ENCODE measurements around the gene CBLIF. TPM values are rescaled to one million over a fixed set of nuclear protein-coding genes. Genes with fewer than 3 reads are reported as not detected.

Gene CBLIF
- total RNA-seq, 2 experiments from 2014 or later: not detected

- Histone ChIP-seq H3K36me3 (ENCODE audit: insufficient read depth, low read length) (no peaks in the 10 kb centered on the region), H3K27me3 (ENCODE audit: control insufficient read depth in 1 of 2, insufficient read depth in 2 of 2, low read length in 2 of 2) (no peaks in the 10 kb centered on the region), H3K27ac (ENCODE audit: low read depth in 1 of 2, low read length in 2 of 2) (no peak overlapping the region), H3K9me3 (ENCODE audit: control insufficient read depth in 1 of 2, insufficient read depth in 1 of 2, low read length in 2 of 2) (peaks cover 4 to 12% of the 10 kb centered on the region in 2 experiments), H3K4me1 (ENCODE audit: insufficient read depth, low read length) (no peaks in the 10 kb centered on the region), H3K4me3 (ENCODE audit: low read length) (no peak overlapping the region)
- no peak overlapping the region for H3K4me3 Mint-ChIP-seq
- DNase-seq (no peak), ATAC-seq (ENCODE audit: poor library complexity) (no peak)
- peaks cover 2% of the 10 kb centered on the region for H3K9me3 Mint-ChIP-seq
- ChIA-PET CTCF (no interaction called here), POLR2A (no interaction called here)
- H3K36me3 Mint-ChIP-seq (ENCODE audit: low read depth): peaks cover under 1% of the 10 kb centered on the region
- TF ChIP-seq, protein P1, sequence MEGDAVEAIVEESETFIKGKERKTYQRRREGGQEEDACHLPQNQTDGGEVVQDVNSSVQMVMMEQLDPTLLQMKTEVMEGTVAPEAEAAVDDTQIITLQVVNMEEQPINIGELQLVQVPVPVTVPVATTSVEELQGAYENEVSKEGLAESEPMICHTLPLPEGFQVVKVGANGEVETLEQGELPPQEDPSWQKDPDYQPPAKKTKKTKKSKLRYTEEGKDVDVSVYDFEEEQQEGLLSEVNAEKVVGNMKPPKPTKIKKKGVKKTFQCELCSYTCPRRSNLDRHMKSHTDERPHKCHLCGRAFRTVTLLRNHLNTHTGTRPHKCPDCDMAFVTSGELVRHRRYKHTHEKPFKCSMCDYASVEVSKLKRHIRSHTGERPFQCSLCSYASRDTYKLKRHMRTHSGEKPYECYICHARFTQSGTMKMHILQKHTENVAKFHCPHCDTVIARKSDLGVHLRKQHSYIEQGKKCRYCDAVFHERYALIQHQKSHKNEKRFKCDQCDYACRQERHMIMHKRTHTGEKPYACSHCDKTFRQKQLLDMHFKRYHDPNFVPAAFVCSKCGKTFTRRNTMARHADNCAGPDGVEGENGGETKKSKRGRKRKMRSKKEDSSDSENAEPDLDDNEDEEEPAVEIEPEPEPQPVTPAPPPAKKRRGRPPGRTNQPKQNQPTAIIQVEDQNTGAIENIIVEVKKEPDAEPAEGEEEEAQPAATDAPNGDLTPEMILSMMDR (IDR thresholded peaks at IDR 0.05): no peak
- intact Hi-C loops (cut with DNase I, micrococcal nuclease): no loop called here
- no peaks in the 10 kb centered on the region for H3K27me3 Mint-ChIP-seq
- H3K27ac Mint-ChIP-seq: no peak overlapping the region
- no peaks in the 10 kb centered on the region for H3K4me1 Mint-ChIP-seq (ENCODE audit: low read depth)
Observed at GRCh38 chr11:59883597-59883996, 38.3 kb upstream of the CBLIF start.

DNA sequence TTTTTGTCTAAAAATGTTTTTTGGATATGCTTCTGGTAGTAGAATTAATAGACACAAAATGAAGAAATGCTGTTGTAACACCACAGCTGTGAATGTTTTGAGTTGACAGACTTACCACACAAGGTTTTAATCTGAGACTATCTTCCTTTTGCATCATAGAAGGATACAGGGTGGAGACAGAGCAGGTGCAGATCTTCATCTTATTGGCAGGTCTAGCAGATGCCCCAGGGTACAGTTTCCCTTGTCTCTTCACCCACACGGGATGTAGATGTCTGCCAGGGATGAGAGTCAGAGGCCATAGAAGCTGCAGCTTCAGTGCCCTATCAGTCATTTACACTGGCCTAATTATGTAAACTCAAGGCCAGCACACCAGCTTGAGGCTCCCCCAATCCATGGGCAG is 34.3 kb upstream of the CBLIF start:
- H3K9me3 ChIP-seq (ENCODE audit: control insufficient read depth in 1 of 2, insufficient read depth in 1 of 2, low read length in 2 of 2): no peaks in the 10 kb centered on the region
- no peaks in the 10 kb centered on the region for H3K4me1 Mint-ChIP-seq (ENCODE audit: low read depth)

DNA sequence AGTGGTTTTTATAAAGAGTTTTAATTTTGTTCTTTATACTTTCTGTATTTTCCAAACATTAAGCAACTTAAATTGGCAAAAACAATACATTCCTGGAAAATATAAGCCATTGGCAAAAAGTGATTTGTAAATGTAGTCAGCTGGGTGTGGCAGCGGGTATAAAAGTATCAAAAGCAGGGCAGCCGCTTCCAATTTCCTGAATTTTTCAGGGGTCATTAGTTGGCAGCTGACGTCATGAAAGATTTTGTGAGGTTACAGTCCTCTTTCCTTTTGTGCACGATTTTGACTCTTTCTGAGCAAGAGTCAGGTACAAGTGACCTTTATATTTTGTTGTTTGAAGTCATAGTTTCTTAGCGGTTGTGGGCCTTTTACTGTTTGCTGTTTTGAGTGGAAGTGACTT is 33.3 kb upstream of the CBLIF start, which contains the start of gene OOSP3:
OOSP3 (plus strand) TSS at position 208 of the 400 bp plus-strand sequence; CDS start at position 235, 27 bp downstream.
- Mint-ChIP-seq H3K27me3 (peaks cover 18% of the 10 kb centered on the region), H3K36me3 (ENCODE audit: low read depth) (no peaks in the 10 kb centered on the region), H3K4me1 (ENCODE audit: low read depth) (no peaks in the 10 kb centered on the region), H3K9me3 (no peaks in the 10 kb centered on the region), H3K4me3 (no peak within 1 kb of the TSS), H3K27ac (no peak within 1 kb of the TSS)
- POLR2A ChIA-PET: no interaction called here
- intact Hi-C loops (cut with DNase I, micrococcal nuclease): no loop called here
- H3K36me3 ChIP-seq (ENCODE audit: insufficient read depth, low read length): no peaks in the 10 kb centered on the region
- H3K4me1 ChIP-seq (ENCODE audit: insufficient read depth, low read length): no peaks in the 10 kb centered on the region
- H3K27me3 ChIP-seq (ENCODE audit: control insufficient read depth in 1 of 2, insufficient read depth in 2 of 2, low read length in 2 of 2): no peaks in the 10 kb centered on the region
- no peak for DNase-seq
- ATAC-seq (ENCODE audit: poor library complexity): no peak
- no peaks in the 10 kb centered on the region for H3K9me3 ChIP-seq (ENCODE audit: control insufficient read depth in 1 of 2, insufficient read depth in 1 of 2, low read length in 2 of 2)
- H3K4me3 ChIP-seq (ENCODE audit: low read length): no peak within 1 kb of the TSS
- H3K27ac ChIP-seq (ENCODE audit: low read depth in 1 of 2, low read length in 2 of 2): no peak within 1 kb of the TSS
- TF ChIP-seq, protein P1 (IDR thresholded peaks at IDR 0.05): no peak
- CTCF ChIA-PET: no interaction called here

More for the DNA sequence above, 34.3 kb upstream of the CBLIF start:
- intact Hi-C loops (cut with DNase I, micrococcal nuclease): no loop called here
- H3K4me1 ChIP-seq (ENCODE audit: insufficient read depth, low read length): no peaks in the 10 kb centered on the region
- Mint-ChIP-seq H3K27me3 (peaks cover 17% of the 10 kb centered on the region), H3K27ac (no peak overlapping the region), H3K4me3 (no peak overlapping the region), H3K36me3 (ENCODE audit: low read depth) (no peaks in the 10 kb centered on the region), H3K9me3 (no peaks in the 10 kb centered on the region)
- H3K36me3 ChIP-seq (ENCODE audit: insufficient read depth, low read length): no peaks in the 10 kb centered on the region
- H3K27ac ChIP-seq (ENCODE audit: low read depth in 1 of 2, low read length in 2 of 2): no peak overlapping the region
- no peak overlapping the region for H3K4me3 ChIP-seq (ENCODE audit: low read length)
- DNase-seq: no peak
- TF ChIP-seq, protein P1 (IDR thresholded peaks at IDR 0.05): no peak
- ATAC-seq (ENCODE audit: poor library complexity): no peak
- H3K27me3 ChIP-seq (ENCODE audit: control insufficient read depth in 1 of 2, insufficient read depth in 2 of 2, low read length in 2 of 2): no peaks in the 10 kb centered on the region
- POLR2A ChIA-PET: no interaction called here
- CTCF ChIA-PET: no interaction called here
